Measurements from ENCODE around the gene WDR83. TPM values are rescaled to one million over a fixed set of nuclear protein-coding genes. Genes with fewer than 3 reads are reported as not detected.
A peak's percentile ranks its signal among the peaks of the same experiment; 100 is the strongest.
"Not testable (repeated sequence)": the region's sequence is repeated elsewhere in the genome, so short reads cannot be mapped to it uniquely, and the experiment has no call there.

WDR83 gene
- total RNA-seq, 4 donors from 2014 or later, result 4.0 to 16.7 (median 5.8) TPM

DNA sequence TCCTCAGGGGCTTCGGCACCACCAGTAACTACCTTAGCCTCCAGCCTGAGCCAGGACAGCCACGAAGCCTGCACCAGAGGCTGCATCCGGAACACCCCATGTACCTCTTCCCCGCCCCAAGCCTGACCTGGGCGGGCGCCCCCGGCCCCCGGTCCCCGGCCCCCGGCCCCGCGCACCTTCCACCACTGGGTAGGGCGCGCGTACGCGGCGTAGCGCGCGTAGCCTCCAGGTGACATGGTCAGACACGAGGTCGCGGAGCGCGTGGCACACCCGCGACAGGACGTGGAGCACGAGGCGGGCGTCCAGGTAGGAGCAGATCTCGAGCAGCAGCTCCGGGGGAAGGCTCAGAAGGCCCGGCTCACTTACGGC, 29.4 kb downstream of the WDR83 start:
- peaks cover 3 to 42% (median 10%) of the 10 kb centered on the region in 3 donors for H3K36me3 ChIP-seq
- no peak for DNase-seq
- intact Hi-C loops (cut with DNase I), result no loop called here
- no peaks in the 10 kb centered on the region for H3K27me3 ChIP-seq
- no peaks in the 10 kb centered on the region for H3K9me3 ChIP-seq
- H3K27ac ChIP-seq, result peak overlapping the region in 3 of 4 donors; percentile 82 to 95 (median 90)
- H3K4me3 ChIP-seq, result peak overlapping the region; percentile 80 to 97 (median 90)
- WGBS, 2 donors, result 0% methylated on average over 1 to 2 of the region's 36 CpGs
- TF ChIP-seq, protein P1, sequence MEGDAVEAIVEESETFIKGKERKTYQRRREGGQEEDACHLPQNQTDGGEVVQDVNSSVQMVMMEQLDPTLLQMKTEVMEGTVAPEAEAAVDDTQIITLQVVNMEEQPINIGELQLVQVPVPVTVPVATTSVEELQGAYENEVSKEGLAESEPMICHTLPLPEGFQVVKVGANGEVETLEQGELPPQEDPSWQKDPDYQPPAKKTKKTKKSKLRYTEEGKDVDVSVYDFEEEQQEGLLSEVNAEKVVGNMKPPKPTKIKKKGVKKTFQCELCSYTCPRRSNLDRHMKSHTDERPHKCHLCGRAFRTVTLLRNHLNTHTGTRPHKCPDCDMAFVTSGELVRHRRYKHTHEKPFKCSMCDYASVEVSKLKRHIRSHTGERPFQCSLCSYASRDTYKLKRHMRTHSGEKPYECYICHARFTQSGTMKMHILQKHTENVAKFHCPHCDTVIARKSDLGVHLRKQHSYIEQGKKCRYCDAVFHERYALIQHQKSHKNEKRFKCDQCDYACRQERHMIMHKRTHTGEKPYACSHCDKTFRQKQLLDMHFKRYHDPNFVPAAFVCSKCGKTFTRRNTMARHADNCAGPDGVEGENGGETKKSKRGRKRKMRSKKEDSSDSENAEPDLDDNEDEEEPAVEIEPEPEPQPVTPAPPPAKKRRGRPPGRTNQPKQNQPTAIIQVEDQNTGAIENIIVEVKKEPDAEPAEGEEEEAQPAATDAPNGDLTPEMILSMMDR (IDR thresholded peaks at IDR 0.05), result no peak
- no peak for TF ChIP-seq POLR2A (IDR thresholded peaks at IDR 0.05)
- peaks cover 16 to 24% (median 17%) of the 10 kb centered on the region in 3 donors for H3K4me1 ChIP-seq

DNA sequence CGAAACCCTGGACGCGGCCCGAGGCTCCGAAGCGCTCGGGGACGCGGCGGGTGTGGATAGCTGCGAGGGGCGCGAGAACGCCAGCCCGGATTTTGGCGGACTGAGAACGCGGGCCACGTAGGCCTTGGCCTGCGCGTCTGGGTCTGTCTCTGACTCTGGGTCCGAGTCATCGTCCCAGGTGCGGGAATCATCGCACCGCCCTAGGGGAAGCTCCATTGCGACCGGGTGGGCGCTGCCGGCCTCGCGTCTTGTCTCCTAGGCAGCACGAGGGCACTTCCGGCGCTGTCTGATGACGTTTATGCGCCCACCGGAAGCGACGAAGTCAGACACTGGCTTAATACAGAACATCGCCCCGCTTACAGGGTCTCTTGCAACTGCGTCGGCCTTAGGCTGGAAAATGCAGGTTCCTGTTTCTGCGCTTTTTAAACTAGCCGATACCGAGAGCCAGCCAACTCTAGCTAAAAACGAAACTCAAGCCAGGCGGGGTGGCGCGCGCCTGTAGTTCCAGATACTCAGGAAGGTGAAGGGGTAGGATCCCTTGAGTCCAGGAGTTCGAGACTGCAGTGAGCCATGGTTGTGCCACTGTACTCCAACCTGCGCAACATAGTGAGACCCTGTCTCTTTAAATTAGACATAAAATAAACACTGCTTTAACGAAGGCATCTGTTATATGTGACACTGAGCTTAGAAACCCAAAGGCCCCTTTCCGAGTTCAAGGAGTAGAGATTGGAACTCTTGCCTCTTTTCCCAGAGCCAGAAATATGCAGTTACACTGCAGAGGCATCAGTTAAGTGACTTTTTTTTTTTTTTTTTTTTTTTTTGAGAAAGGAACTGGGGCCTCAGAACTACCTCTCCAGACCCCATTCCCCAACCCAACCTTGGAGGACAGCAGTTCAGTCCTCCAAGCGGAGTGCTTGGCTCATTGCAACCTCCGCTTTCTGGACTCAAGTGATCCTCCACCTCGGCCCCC, 30.0 kb downstream of the WDR83 start, which contains the start of gene FBXW9:
Gene FBXW9, minus strand, starts transcription at position 266 of the 970 bp plus-strand sequence. Its CDS starts 50 bp downstream, at position 216.
- 16% methylated on average over 20 to 23 of the region's 59 CpGs for WGBS, 2 donors
- no peaks in the 10 kb centered on the region for H3K27me3 ChIP-seq
- peak; percentile 84 for DNase-seq

DNA sequence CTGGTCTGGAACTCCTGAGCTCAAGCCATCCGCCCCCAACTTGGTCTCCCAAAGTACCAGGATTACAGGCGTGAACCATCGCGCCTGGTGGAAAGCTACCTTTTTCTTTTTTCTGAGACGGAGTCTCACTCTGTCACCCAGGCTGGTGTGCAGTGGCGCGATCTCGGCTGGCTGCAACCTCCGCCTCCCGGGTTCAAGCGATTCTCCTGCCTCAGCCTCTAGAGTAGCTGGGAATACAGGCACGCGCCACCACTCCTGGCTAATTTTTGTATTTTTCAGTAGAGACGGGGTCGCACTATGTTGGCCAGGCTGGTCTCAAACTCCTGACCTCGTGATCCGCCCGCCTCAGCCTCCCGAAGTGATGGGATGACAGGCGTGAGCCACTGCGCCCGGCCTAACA, 30.8 kb downstream of the WDR83 start:
- H3K27ac ChIP-seq, result peak overlapping the region in 1 of 4 donors; percentile 95
- peaks cover 16 to 24% (median 17%) of the 10 kb centered on the region in 3 donors for H3K4me1 ChIP-seq
- H3K36me3 ChIP-seq, result peaks cover 15 to 55% (median 24%) of the 10 kb centered on the region in 3 donors
- DNase-seq; H3K27me3 ChIP-seq; H3K4me3 ChIP-seq; intact Hi-C loops (cut with DNase I); H3K9me3 ChIP-seq: not testable (repeated sequence)
- WGBS, 2 donors, result 91 to 97% methylated on average over 14 to 15 of the region's 22 CpGs

More for the DNA sequence above, 30.0 kb downstream of the WDR83 start, which contains the start of gene FBXW9:
- TF ChIP-seq POLR2A (IDR thresholded peaks at IDR 0.05), result peak in 3 of 4 donors; percentile 52 to 56 (median 55)
- TF ChIP-seq, protein P1 (IDR thresholded peaks at IDR 0.05), result peak in 2 of 6 experiments; percentile 2 to 49
- peak within 1 kb of the TSS; percentile 80 to 97 (median 90) for H3K4me3 ChIP-seq
- H3K9me3 ChIP-seq, result no peaks in the 10 kb centered on the region
- peak within 1 kb of the TSS; percentile 82 to 95 (median 92) for H3K27ac ChIP-seq
- H3K4me1 ChIP-seq, result peaks cover 16 to 24% (median 17%) of the 10 kb centered on the region in 3 donors
- H3K36me3 ChIP-seq, result peaks cover 10 to 49% (median 16%) of the 10 kb centered on the region in 3 donors
- intact Hi-C loops (cut with DNase I), result no loop called here

DNA sequence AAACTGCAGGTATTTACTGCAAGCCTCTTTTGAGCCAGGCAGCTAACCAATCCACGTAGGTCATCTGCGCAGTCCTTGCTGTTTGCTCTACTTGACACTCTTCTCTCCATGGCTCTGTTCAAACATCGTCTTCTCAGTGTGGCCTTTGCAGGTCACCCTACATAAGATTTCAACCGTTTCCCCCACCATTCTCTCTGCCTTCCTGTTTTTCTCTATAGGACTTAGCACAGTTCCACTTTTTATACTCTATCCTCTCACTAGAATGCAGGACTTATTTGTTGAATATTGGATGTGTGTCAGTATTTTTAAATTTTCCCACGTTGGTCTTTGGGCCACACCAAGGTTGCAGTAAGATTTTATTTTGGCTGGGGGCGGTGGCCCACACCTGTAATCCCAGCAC, 31.5 kb downstream of the WDR83 start:
- TF ChIP-seq, protein P1 (IDR thresholded peaks at IDR 0.05), result no peak
- TF ChIP-seq POLR2A (IDR thresholded peaks at IDR 0.05), result no peak
- peaks cover 17 to 55% (median 31%) of the 10 kb centered on the region in 3 donors for H3K36me3 ChIP-seq
- DNase-seq, result no peak
- peaks cover 16 to 24% (median 17%) of the 10 kb centered on the region in 3 donors for H3K4me1 ChIP-seq
- no peaks in the 10 kb centered on the region for H3K9me3 ChIP-seq
- H3K27me3 ChIP-seq, result no peaks in the 10 kb centered on the region
- H3K4me3 ChIP-seq, result no peak overlapping the region
- intact Hi-C loops (cut with DNase I), result no loop called here
- H3K27ac ChIP-seq, result no peak overlapping the region
- 69 to 78% methylated on average over 6 of the region's 6 CpGs for WGBS, 2 donors

DNA sequence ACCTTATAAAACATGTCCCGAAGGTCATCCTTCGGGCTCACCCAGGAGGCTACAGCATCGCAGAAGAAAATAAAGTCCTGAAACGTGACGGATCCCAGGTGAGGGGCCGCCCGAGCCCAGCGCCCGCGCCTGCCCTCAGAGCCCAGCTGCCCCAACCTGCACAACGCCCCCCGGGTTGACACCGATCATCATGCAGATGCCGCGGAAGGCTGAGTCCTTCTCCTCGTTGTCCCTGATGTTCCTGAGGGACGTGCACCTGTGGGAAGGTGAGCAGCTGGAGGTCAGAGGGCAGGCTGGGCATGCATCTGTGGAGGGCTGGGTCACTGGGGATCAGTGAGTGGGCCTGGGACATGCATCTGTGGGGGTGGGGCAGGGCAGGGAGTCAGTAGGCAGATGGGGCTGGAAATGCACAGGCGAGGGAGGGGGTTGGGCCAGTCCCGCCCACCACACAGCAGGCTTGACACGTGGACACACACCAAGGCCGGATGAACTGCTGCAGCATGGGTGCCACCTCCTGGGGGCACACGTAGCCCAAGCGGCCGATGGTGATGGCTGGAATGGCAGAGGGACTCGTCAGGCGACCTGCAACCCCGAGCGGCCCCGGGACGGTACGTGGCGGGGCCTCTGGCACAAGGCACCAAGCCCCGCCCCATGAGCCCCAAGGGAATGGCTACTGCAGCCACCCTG, 35.1 kb downstream of the WDR83 start:
- 80 to 86% methylated on average over 10 to 14 of the region's 33 CpGs for WGBS, 2 donors
- no peak for DNase-seq
- H3K27ac ChIP-seq, result no peak overlapping the region
- intact Hi-C loops (cut with DNase I), result no loop called here
- no peaks in the 10 kb centered on the region for H3K27me3 ChIP-seq
- H3K9me3 ChIP-seq, result no peaks in the 10 kb centered on the region
- H3K4me3 ChIP-seq, result no peak overlapping the region
- peaks cover 42 to 91% (median 61%) of the 10 kb centered on the region in 3 donors for H3K36me3 ChIP-seq
- H3K4me1 ChIP-seq, result peaks cover 4 to 7% (median 5%) of the 10 kb centered on the region in 3 donors
- no peak for TF ChIP-seq POLR2A (IDR thresholded peaks at IDR 0.05)
- TF ChIP-seq, protein P1 (IDR thresholded peaks at IDR 0.05), result no peak

Data from esophagus squamous epithelium (tissue), 5 donors.